UCSD-AML1 (cell line): ENCODE measurements around the gene PCA3.

Experiments used
- DNase-seq: peaks from one replicate; lab custom pipeline; 2025; ENCODE audit not compliant: unreplicated experiment; lab: John Stamatoyannopoulos, UW

PCA3 gene

GRCh38 chr9:76756941-76757673 is 7.1 kb upstream of the PCA3 start:
- no peak for DNase-seq

- no peak for DNase-seq
These were observed 5.8 kb upstream of the PCA3 start for GRCh38 chr9:76758476-76758875.

- no peak for DNase-seq
These were observed 4.5 kb upstream of the PCA3 start for GRCh38 chr9:76759732-76760131.

GRCh38 chr9:76761448-76761847 is 2.8 kb upstream of the PCA3 start:
- DNase-seq, result no peak

- DNase-seq, result no peak
These were observed 1.9 kb downstream of the PCA3 start for GRCh38 chr9:76766126-76766525.

GRCh38 chr9:76772686-76773445 is 8.6 kb downstream of the PCA3 start:
- DNase-seq, result no peak

- DNase-seq, result no peak
These were observed 20.6 kb downstream of the PCA3 start for GRCh38 chr9:76784881-76785280.

GRCh38 chr9:76785501-76785900 is 21.3 kb downstream of the PCA3 start:
- no peak for DNase-seq

GRCh38 chr9:76787677-76788076 is 23.4 kb downstream of the PCA3 start:
- peak; percentile 23 for DNase-seq

- no peak for DNase-seq
These were observed 25.6 kb downstream of the PCA3 start for GRCh38 chr9:76789840-76790239.

GRCh38 chr9:76793784-76794431 is 29.7 kb downstream of the PCA3 start:
- DNase-seq, result no peak

GRCh38 chr9:76796296-76796695 is 32.1 kb downstream of the PCA3 start:
- no peak for DNase-seq

- no peak for DNase-seq
These were observed 34.3 kb downstream of the PCA3 start for GRCh38 chr9:76798527-76798926.

- no peak for DNase-seq
These were observed 35.2 kb downstream of the PCA3 start for GRCh38 chr9:76799473-76799872.

- no peak for DNase-seq
These were observed 36.7 kb downstream of the PCA3 start for GRCh38 chr9:76800901-76801300.

GRCh38 chr9:76803083-76803482 is 38.8 kb downstream of the PCA3 start:
- DNase-seq, result no peak

- DNase-seq, result no peak
These were observed 39.5 kb downstream of the PCA3 start for GRCh38 chr9:76803762-76804161.

- no peak for DNase-seq
These were observed 44.4 kb downstream of the PCA3 start for GRCh38 chr9:76808636-76809035.

- no peak for DNase-seq
These were observed 46.2 kb downstream of the PCA3 start for GRCh38 chr9:76810377-76810957.

GRCh38 chr9:76812591-76812990 is 48.4 kb downstream of the PCA3 start:
- no peak for DNase-seq

GRCh38 chr9:76817489-76817888 is 53.3 kb downstream of the PCA3 start:
- DNase-seq, result no peak

GRCh38 chr9:76818271-76818670 is 54.0 kb downstream of the PCA3 start:
- DNase-seq, result no peak
